SK-N-SH treated with all-trans-retinoic acid at 6 μM for 48 hours (cell line): ENCODE measurements around the gene ZBTB16.

ENCODE experiments used
- ATAC-seq: fragments of 200-7000 bp; cut with Tn5 transposase; 3 replicates; pipeline ENCODE4 v1.9.1; 2020; ENCODE audit warnings: mild to moderate bottlenecking, moderate library complexity
- ARNTL ChIP-seq: fragments of 450-650 bp; formaldehyde crosslinking; IDR thresholded peaks from 2 replicates; pipeline ENCODE4 v1.5.0; 2020; ENCODE audit warnings: low read depth, mild to moderate bottlenecking, moderate library complexity, borderline replicate concordance
- BACH2 ChIP-seq: fragments of 250-450 bp; sonication (Bioruptor Pico); IDR thresholded peaks from 2 replicates; pipeline ENCODE4 v1.9.0; 2021; ENCODE audit warnings: mild to moderate bottlenecking, borderline replicate concordance
- CSDC2 ChIP-seq: fragments of 250-450 bp; sonication (Bioruptor Pico); IDR thresholded peaks from 2 replicates; pipeline ENCODE4 v1.5.0; 2020; ENCODE audit warnings: mild to moderate bottlenecking, moderate library complexity
- ESRRG ChIP-seq: fragments of 250-450 bp; sonication (Bioruptor Pico); IDR thresholded peaks from 2 replicates; pipeline ENCODE4 v1.6.1; 2021; ENCODE audit warnings: mild to moderate bottlenecking
- GLIS3 ChIP-seq: fragments of 250-450 bp; sonication (Bioruptor Pico); IDR thresholded peaks from 2 replicates; pipeline ENCODE4 v1.5.0; 2020; ENCODE audit warnings: mild to moderate bottlenecking, moderate library complexity
- ISL1 ChIP-seq: fragments of 250-450 bp; sonication (Bioruptor Pico); IDR thresholded peaks from 2 replicates; pipeline ENCODE4 v2.1.2; 2022; ENCODE audit warnings: mild to moderate bottlenecking, moderate library complexity
- OSR1 ChIP-seq: fragments of 250-450 bp; sonication (Bioruptor Pico); IDR thresholded peaks from 2 replicates; pipeline ENCODE4 v1.8.0; 2022; ENCODE audit warnings: moderate library complexity, mild to moderate bottlenecking, inconsistent platforms
- POU6F1 ChIP-seq: fragments of 250-450 bp; sonication (Bioruptor Pico); IDR thresholded peaks from 2 replicates; pipeline ENCODE4 v1.8.0; 2021; ENCODE audit warnings: low read depth, mild to moderate bottlenecking, moderate library complexity, borderline replicate concordance
- RARB ChIP-seq: fragments of 250-450 bp; sonication (Bioruptor Pico); IDR thresholded peaks from 2 replicates; pipeline ENCODE4 v1.8.0; 2021; ENCODE audit warnings: mild to moderate bottlenecking, moderate library complexity
- TCF4 ChIP-seq: fragments of 250-450 bp; sonication (Bioruptor Pico); IDR thresholded peaks from 2 replicates; pipeline ENCODE4 v1.8.0; 2021; ENCODE audit warnings: mild to moderate bottlenecking, moderate library complexity, borderline replicate concordance
- TOX ChIP-seq: fragments of 250-450 bp; sonication (Bioruptor Pico); IDR thresholded peaks from 2 replicates; pipeline ENCODE4 v1.8.0; 2021; ENCODE audit warnings: mild to moderate bottlenecking, moderate library complexity, borderline replicate concordance
- ZFP3 ChIP-seq: fragments of 250-450 bp; sonication (Bioruptor Pico); IDR thresholded peaks from 2 replicates; pipeline ENCODE4 v1.5.0; 2020; ENCODE audit warnings: mild to moderate bottlenecking, moderate library complexity
- ZFP30 ChIP-seq: fragments of 450-650 bp; formaldehyde crosslinking; IDR thresholded peaks from 2 replicates; pipeline ENCODE4 v1.5.0; 2022; ENCODE audit warnings: mild to moderate bottlenecking, moderate library complexity
- TF ChIP-seq, protein P1 (sequence below): fragments of 250-450 bp; sonication (Bioruptor Pico); IDR thresholded peaks from 2 replicates; pipeline ENCODE4 v1.5.1; 2021; ENCODE audit warnings: mild to moderate bottlenecking, moderate library complexity
- TF ChIP-seq, protein P2 (sequence below): fragments of 250-450 bp; sonication (Bioruptor Pico); IDR thresholded peaks from 2 replicates; pipeline ENCODE4 v1.8.0; 2020; ENCODE audit warnings: mild to moderate bottlenecking, moderate library complexity, borderline replicate concordance
- TF ChIP-seq, protein P3 (sequence below): fragments of 250-450 bp; sonication (Bioruptor Pico); IDR thresholded peaks from 2 replicates; pipeline ENCODE4 v1.5.0; 2020; ENCODE audit warnings: mild to moderate bottlenecking, moderate library complexity

Gene ZBTB16

GRCh38 chr11:114257621-114258558 lies 198.4 kb downstream of the ZBTB16 start:
- no peak for ATAC-seq
- TF ChIP-seq ZFP3 (CRISPR knock-in tag) = no peak
- TF ChIP-seq TCF4 (CRISPR knock-in tag) = no peak
- no peak for TF ChIP-seq OSR1 (CRISPR knock-in tag)
- no peak for TF ChIP-seq GLIS3
- TF ChIP-seq ARNTL (CRISPR knock-in tag) = no peak
- no peak for TF ChIP-seq BACH2 (CRISPR knock-in tag)

- TF ChIP-seq ZFP30 (CRISPR knock-in tag) (no peak), CSDC2 (CRISPR knock-in tag) (no peak), ESRRG (no peak), RARB (no peak), POU6F1 (CRISPR knock-in tag) (no peak), TCF4 (CRISPR knock-in tag) (no peak), ISL1 (CRISPR knock-in tag) (no peak), TOX (CRISPR knock-in tag) (no peak), BACH2 (CRISPR knock-in tag) (no peak)
- TF ChIP-seq, protein P1, sequence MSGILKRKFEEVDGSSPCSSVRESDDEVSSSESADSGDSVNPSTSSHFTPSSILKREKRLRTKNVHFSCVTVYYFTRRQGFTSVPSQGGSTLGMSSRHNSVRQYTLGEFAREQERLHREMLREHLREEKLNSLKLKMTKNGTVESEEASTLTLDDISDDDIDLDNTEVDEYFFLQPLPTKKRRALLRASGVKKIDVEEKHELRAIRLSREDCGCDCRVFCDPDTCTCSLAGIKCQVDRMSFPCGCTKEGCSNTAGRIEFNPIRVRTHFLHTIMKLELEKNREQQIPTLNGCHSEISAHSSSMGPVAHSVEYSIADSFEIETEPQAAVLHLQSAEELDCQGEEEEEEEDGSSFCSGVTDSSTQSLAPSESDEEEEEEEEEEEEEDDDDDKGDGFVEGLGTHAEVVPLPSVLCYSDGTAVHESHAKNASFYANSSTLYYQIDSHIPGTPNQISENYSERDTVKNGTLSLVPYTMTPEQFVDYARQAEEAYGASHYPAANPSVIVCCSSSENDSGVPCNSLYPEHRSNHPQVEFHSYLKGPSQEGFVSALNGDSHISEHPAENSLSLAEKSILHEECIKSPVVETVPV = no peak
- TF ChIP-seq, protein P2, sequence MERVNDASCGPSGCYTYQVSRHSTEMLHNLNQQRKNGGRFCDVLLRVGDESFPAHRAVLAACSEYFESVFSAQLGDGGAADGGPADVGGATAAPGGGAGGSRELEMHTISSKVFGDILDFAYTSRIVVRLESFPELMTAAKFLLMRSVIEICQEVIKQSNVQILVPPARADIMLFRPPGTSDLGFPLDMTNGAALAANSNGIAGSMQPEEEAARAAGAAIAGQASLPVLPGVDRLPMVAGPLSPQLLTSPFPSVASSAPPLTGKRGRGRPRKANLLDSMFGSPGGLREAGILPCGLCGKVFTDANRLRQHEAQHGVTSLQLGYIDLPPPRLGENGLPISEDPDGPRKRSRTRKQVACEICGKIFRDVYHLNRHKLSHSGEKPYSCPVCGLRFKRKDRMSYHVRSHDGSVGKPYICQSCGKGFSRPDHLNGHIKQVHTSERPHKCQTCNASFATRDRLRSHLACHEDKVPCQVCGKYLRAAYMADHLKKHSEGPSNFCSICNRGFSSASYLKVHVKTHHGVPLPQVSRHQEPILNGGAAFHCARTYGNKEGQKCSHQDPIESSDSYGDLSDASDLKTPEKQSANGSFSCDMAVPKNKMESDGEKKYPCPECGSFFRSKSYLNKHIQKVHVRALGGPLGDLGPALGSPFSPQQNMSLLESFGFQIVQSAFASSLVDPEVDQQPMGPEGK (CRISPR knock-in tag) = no peak
- TF ChIP-seq, protein P3, sequence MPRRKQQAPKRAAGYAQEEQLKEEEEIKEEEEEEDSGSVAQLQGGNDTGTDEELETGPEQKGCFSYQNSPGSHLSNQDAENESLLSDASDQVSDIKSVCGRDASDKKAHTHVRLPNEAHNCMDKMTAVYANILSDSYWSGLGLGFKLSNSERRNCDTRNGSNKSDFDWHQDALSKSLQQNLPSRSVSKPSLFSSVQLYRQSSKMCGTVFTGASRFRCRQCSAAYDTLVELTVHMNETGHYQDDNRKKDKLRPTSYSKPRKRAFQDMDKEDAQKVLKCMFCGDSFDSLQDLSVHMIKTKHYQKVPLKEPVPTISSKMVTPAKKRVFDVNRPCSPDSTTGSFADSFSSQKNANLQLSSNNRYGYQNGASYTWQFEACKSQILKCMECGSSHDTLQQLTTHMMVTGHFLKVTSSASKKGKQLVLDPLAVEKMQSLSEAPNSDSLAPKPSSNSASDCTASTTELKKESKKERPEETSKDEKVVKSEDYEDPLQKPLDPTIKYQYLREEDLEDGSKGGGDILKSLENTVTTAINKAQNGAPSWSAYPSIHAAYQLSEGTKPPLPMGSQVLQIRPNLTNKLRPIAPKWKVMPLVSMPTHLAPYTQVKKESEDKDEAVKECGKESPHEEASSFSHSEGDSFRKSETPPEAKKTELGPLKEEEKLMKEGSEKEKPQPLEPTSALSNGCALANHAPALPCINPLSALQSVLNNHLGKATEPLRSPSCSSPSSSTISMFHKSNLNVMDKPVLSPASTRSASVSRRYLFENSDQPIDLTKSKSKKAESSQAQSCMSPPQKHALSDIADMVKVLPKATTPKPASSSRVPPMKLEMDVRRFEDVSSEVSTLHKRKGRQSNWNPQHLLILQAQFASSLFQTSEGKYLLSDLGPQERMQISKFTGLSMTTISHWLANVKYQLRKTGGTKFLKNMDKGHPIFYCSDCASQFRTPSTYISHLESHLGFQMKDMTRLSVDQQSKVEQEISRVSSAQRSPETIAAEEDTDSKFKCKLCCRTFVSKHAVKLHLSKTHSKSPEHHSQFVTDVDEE (CRISPR knock-in tag) = no peak
- ATAC-seq = no peak
Measured at GRCh38 chr11:114258696-114259095, 199.2 kb downstream of the ZBTB16 start.

GRCh38 chr11:114259124-114259526 lies 199.6 kb downstream of the ZBTB16 start:
- ATAC-seq = no peak
- TF ChIP-seq, protein P1 = no peak
- TF ChIP-seq TOX (CRISPR knock-in tag) (no peak), RARB (no peak), ISL1 (CRISPR knock-in tag) (no peak)
- TF ChIP-seq, protein P2 (CRISPR knock-in tag) = no peak
